DMS53 treated with DMSO at 0.1 percent for 48 hours (cell line): ENCODE data around the gene SCML1.

Experiments used
- DNase-seq: peaks from one replicate; lab custom pipeline; 2025; ENCODE audit not compliant: unreplicated experiment; lab: John Stamatoyannopoulos, UW

Gene SCML1, protein sequence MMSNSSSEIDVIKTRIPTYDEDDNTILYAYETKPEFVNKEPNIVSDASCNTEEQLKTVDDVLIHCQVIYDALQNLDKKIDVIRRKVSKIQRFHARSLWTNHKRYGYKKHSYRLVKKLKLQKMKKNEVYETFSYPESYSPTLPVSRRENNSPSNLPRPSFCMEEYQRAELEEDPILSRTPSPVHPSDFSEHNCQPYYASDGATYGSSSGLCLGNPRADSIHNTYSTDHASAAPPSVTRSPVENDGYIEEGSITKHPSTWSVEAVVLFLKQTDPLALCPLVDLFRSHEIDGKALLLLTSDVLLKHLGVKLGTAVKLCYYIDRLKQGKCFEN

DNA sequence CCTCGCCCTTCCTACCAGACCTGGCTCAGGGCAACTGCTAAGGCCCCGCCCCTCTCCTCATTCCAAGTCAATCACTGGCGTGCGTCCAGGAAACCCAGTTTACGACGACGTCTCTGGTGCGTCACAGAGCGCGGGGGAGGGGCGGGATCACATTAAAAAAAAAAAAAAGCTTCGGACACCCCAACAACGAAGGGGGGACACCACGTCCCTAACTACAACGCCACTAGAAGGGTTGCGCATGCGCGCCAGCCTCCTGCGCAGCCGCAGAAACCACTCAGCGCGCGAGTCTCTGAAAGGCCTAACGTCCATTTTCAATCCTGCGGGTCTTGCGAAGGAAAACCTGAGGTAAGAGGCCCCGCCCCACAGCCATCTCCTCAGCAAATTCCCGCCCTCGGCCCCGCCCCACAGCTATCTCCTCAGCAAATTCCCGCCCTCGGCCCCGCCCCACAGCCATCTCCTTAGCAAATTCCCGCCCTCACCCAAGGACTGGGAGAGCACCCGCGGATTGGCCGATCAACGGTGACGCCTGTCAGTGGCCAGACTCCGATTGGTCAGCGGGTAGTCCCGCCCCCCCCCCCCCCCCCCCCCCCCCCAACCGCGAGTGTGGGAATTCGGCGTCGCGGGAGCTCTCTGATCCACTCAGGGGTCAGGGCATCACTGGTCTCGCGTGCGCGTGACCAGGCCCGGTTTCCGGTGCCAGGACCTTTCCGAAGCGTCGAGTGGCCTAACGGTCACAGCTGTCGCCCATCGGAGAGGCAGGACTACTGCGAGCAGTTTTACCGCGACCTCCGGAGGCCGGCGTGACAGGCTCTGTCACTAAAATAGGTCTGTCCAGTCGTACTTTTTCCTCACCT, at the start of gene SCML1:
SCML1 (plus strand) TSS at position 638 of the 854 bp plus-strand sequence. CDS start 6,694 bp downstream, outside the sequence.
- peak; percentile 95 for DNase-seq

DNA sequence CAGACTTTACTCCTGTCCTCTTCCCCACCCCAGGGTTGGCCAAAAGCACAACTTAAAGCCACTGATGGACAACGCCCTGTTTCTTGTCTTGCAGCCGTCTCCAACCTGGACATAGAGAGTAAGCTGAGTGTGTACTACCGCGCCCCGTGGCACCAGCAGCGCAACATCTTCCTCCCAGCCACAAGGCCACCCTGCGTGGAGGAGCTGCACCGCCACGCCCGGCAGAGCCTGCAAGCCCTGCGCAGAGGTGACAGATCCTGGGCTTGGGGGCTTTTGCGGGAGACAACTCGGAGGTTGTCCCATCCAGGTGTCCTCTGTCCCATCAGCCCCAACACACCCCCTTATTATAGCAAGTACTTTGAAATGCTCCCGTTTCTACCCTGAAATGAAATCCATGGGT, 49.6 kb upstream of the SCML1 start:
- no peak for DNase-seq

DNA sequence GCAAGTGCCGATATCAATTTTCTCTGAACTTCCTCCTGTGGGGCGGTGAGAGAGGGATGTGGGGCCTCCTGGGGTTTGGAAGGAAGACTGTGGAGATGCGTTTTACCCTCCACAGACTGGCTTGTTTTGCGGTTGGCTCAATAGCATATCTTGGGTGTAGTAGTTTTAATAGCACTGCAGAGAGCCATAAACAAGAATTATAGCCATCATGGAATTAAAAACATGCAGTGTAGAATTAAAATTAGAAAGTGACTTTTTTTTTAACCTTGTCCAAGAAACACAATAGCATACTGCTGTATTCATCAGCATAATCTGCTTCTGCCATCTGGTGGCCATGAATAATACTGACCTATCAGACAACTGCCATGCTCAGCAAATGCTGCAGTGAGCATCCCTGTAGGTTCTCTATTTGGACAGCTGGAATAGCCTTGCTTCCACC, 47.3 kb upstream of the SCML1 start:
- peak; percentile 80 for DNase-seq

DNA sequence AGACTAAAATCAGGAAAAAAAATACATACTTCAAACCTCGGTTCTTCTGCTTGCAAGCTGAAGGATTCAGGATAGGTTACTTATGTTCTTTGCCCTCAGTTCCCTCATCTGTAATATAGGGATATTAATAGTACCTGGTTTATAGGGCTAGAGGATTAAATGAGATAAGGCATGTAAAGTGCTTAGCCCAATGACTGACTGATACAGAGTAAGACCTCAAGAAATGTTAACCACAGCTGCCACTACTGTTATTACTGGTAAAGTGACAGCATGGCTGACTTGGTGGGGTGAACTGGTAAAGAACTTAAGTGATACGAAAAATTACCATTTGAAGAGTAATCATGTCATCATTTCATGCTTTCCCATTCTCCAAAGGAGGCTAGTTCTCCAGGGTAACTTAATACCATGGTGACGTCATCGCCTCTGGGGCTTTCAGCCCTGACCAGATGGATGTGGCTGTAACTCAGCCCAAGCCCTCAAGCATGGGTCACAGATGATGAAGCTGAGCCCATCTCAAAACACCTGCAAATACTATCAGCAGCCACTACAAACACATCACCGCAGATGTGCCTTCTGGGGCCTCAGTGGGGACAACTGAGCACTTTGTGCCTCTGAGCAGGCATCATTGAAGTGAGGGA, 44.5 kb upstream of the SCML1 start:
- DNase-seq = peak; percentile 89

DNA sequence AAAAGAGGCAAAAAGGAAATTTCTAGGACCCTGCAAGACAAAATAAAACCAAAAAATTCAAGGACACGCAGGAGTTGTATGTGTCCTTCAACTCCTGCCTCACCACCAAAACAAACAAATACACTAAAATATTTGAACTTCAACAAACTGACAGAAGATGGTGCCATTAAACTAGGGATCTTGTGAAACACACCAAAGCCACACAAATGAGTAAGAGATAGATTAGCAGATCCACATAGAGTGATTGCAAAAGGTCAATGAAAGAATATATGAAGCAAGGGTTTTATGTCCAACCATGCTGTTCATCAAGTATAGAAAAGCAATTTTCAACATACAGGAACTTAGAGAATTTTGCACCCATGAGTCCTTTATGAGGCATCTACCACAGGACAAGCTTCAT, 40.1 kb upstream of the SCML1 start:
- peak; percentile 20 for DNase-seq

DNA sequence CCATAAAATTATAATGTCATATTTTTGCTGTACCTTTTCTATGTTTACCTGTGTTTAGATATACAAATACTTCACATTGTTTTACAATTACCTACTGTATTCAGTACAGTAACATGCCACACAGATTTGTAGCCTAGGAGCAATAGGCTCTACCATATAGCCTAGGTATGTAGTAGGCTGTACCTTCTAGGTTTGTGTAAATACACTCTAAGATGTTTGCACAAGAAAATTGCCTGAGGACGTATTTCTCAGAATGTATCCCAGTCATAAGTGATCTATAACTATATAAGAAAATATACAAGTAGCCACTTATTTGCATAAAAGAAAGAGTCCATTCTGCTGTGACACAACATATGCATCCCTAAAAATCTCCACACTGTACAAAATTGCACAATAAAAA, 36.3 kb upstream of the SCML1 start:
- DNase-seq = no peak

DNA sequence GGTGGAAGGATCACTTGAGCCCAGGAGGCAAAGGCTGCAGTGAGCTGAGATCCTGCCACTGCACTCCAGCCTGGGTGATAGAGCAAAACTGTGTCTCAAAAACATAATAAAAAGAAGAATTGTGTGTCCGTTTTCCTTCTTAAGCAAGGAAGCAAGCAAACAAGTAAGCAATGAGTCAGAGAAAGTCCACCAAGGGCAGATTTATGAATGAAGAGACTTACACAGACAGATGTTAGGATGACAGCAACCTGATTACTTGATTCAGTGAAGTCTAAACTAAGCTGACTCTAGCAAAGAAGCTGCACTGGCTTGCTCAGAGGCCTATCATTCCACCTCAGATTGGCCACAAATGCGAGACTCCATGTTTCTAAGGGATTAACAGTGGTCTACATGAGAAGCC, 34.1 kb upstream of the SCML1 start:
- DNase-seq = no peak

DNA sequence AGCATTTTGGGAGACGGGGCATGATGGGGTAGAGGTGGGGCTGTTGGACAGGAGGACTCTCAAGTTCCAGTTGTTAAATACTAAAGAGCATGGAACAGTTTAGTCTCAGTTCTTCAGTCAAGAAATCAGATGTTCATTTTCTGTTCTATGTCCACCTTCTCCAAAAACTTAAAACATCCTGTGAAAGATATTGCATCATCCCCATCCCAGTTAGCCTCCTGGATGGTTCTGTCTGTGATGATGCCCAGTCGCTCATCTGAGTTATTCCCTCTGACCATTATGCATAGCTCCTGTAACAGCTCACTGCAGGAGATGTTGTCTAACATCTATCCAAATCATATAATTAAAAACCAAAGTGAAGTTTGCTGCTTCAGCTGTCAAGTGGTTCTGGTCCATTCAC, 32.1 kb upstream of the SCML1 start:
- no peak for DNase-seq

DNA sequence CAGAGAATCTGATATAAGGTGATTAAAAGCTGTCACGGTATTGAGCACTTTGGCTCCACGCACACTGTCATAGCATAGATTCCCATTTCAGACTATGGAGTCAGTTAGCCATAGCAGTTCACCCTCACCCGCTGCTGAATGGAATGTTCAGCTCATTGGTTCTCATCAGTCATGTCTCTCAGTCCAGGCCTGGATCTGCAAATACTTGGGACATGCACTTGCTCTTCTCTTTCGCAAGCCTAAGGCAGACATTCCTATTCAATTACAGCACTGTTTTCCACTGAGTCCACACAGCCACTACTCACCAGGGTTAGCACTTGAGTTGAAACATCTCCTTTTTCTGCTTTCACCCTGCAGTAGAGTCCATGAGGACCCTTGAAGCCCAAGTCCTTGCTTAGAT, 30.6 kb upstream of the SCML1 start:
- DNase-seq = no peak

DNA sequence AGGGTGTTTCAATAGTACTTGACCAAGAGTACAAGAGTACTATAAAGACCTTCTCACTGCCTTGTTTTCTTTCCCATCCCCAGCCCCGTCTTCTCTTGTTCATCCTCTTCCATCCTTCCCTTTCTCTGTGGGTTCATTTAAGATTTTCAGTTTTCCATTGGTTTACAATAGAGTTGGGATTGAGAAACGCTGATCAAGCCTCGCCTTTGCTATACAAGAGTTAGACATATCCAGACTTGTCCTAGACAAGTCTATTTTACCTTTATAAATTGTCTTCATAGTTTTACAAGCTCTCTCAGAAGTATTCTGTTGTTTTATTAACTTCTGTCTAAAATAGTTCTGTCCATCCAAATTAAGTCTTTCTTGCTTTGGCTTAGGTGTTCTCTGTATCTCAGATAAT, 29.6 kb upstream of the SCML1 start:
- DNase-seq = no peak

DNA sequence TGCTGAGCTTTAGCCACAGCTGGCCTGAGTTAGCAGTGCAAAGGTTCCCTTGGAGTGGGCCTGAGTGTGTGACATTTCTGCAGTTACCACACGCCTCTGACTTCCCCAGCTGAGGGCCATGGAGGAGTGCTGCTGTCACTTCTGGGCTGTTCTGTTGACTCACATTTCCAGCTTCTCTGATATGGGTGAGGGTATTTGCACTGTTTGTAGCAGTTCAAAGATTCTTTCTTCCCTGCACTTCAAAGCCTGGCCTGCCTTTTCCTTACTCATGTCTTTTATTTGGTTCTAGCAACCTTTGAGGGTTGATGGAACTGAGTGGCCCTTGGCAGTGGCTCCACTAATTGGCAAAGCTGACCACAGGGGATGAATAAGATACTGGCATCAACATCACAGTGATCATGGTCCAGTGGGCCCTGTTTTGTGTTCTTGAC, 26.4 kb upstream of the SCML1 start:
- DNase-seq = no peak

DNA sequence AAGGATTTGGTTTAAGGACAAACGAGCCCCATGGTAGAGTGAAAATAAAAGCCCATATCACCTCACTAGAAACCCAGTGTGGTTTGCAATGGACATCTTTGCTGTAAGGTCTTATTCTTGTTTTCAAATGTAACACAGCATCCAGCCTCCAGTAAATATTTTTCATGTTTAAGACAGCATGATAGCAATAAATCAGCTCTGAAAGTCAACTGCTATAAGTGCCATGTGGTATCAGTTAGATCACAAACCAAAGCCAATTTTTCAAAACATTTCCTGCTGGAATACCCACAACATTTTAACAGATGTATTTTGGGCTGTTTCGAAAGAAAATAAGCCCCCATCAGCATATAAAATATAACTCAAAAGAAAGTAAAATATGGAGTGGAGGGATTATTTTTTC, 24.0 kb upstream of the SCML1 start:
- DNase-seq = no peak

DNA sequence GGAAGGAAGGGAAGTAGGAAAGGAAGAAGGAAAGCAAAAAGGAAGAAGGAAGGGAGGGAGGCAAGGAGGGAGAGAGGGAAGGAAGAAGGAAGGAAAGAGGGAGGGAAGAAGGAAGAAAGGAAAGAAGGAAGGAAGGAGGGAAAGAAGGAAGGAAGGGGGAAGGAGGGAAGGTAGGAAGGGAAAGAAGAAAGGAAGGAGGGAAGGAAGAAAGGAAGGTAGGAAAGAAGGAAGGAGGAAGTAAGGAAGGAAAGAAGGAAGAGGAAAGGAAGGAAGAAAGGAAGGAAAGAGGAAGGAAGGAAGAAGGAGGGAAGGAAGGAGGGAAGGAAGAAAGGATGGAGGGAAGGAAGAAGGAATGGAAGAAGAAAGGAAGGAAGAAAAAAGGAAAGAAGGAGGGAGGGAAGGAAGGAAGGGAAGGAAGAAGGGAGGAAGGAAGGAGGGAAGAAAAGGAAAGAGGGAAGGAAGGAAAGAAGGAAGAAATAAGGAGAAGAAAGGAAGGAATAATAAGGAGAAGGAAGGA, 18.6 kb upstream of the SCML1 start:
- no peak for DNase-seq

DNA sequence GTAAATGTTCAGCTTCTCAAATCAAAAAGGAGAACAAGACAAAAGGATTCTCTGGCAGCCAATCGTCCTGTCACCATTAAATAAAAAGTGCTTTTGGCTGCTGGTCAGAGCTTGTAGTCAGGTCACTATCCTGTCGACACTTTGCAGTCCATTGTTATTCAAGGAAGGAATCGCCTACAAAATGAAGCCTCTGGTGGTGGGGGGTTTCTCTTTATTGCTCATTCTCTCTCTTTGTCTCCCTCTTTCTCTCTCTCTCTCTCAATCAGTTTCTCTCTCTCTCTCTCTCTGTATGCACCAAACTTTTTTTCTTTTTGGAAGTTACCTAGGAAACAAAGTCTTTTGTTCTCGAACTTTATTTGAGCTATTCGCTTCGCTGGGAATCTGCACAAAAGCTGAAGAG, 17.6 kb upstream of the SCML1 start:
- no peak for DNase-seq

DNA sequence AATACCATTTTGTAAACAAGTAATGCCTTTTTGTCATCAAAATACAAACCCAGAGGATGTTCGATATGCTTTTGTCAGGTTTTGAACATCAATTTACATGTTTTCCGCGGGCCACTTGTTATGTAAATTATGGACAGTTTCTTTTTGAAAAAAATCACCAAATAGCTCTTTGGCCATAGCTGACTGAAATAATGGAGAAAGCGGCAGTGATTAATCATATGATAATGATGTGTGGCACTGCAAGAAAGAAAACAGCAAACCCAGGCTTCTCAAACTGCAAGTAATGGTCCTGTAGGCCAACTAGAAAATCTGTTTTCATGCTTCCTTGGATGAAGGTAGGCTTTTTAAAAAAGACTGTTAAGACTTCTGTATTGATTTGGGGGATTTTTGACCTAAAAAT, 15.6 kb upstream of the SCML1 start:
- DNase-seq = no peak

DNA sequence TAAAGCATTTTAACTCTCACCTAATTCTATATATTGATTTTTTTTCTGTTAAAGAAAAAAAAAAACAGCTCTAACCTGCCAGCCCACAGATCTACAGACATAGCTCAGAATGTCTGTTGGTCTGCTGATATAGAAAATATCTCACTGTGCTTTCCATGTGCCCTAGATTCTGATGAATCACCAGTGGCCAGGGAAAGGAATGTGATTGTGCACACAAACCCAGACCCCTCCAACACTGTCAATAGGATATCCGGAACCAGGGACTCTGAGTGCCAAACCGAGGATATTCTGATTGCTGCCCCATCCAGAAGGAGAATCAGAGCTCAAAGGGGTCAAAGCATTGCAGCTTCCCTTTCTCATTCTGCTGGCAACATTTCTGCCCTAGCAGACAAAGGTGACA, 12.1 kb upstream of the SCML1 start:
- DNase-seq = no peak

DNA sequence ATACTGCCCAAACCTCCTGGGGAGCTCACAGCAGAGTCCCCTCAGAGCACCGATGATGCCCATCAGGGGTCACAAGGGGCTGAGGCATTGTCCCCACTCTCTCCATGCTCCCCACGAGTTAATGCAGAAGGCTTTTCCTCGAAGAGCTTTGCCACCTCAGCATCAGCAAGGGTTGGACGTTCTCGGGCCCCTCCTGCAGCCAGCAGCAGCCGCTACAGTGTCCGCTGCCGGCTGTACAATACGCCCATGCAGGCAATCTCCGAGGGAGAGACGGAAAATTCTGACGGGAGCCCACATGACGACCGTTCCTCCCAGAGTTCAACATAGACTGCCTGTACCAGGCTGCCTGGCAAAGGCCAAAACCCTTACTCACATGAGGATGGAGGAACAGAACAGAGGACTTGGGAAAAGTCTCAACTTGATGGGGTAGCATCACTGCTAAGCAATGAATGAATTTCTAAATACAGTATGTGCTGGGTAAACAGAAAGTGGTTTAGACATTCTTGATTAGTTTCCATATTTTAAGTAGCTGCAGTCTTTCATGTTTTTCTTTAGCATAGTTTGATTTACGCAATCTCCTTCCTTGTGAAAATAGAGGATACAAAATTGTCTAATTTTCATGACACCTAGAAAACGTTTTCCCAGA, 5.0 kb upstream of the SCML1 start:
- DNase-seq = no peak

DNA sequence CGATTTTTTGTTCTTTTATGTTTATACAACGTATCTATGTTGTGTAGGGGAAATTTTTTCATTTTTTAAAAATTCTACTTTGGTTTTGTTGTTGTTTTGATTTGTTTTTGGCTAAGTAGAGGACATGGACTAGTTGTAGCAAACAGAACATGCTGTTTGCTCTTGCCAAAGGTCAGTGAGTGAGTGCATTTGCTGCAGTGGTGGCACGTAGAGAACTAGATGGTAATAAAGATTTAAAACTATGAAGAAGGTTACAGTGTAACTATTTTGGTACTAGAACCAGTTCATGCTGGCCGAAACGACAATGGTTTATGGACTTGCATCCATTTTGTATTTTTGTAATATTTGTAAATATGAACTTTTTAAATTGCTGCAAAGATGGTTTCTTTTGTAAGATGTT, 1.9 kb upstream of the SCML1 start:
- DNase-seq = no peak

DNA sequence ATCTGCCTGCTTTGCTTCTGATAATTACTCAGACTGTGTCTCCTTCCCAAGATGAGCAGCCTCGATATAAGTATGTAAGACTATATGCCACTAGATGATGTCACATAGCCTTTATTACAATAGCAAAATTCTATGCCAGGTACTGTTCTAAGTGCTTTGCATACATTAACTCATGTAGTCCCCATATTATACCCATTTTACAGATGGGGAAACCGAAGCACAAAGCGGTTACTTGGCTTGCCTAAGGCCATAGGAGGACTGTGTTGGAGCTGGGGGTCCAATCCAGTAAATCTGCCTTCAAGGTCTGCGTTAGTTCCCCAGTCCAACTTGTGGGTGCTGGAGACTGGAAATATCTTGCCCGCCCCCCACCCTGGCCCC, 826 bp upstream of the SCML1 start:
- DNase-seq = no peak

DNA sequence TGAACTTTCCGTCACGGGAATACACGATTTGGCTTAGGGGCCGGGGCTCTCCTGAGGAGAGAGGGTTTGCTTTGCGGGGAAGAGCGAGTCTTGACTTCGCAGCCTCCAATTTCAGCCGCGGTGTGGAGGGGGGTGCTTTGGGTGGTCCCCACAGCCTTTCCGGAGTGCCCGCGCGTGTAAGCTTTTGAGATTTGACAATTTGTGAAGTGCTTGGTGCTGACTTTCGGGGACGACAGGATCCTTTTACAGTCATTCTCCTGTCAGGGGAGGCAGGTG, 355 bp downstream of the SCML1 start:
- no peak for DNase-seq

DNA sequence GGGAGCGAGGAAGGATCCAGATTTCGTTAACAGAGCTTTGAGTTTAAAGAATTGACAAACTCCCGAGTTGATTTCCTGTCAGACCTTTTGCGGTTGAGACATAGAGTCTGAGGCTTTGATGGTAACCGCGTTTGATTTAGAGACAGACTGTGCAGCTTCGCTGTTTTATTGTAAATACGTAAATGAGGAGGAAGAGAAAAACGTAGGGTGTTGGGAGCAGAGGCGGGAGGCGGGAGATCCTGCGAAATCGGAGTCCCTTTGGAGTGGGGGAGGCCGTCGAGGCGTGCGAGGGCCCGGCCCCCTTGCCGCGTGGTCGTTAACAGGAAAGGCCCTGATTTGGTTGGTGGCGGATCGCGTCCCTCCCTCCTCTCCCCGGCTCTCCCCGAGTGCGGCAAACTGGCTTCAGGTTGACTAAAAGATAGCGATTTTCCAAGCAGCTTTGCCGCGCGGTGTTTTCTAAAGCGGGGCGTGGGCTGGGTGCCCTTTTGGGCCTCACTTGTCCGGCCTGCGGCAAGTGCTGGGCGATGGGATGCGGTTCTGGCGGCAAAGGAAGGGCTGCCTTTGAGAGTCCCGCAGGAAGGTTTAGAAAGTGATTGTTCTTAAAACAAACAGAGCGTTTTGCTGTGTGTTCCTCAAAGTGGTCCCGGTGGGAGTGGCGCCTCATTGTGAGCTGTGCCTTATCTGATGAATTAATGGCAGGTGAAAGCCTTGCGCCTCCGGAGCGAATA, 857 bp downstream of the SCML1 start:
- DNase-seq = peak; percentile 34
